ENCODE measurements around the gene TNP2. TPM values are rescaled to one million over a fixed set of nuclear protein-coding genes. Genes with fewer than 3 reads are reported as not detected.

Gene TNP2
- total RNA-seq, 1 donor from 2014 or later, result not detected

DNA sequence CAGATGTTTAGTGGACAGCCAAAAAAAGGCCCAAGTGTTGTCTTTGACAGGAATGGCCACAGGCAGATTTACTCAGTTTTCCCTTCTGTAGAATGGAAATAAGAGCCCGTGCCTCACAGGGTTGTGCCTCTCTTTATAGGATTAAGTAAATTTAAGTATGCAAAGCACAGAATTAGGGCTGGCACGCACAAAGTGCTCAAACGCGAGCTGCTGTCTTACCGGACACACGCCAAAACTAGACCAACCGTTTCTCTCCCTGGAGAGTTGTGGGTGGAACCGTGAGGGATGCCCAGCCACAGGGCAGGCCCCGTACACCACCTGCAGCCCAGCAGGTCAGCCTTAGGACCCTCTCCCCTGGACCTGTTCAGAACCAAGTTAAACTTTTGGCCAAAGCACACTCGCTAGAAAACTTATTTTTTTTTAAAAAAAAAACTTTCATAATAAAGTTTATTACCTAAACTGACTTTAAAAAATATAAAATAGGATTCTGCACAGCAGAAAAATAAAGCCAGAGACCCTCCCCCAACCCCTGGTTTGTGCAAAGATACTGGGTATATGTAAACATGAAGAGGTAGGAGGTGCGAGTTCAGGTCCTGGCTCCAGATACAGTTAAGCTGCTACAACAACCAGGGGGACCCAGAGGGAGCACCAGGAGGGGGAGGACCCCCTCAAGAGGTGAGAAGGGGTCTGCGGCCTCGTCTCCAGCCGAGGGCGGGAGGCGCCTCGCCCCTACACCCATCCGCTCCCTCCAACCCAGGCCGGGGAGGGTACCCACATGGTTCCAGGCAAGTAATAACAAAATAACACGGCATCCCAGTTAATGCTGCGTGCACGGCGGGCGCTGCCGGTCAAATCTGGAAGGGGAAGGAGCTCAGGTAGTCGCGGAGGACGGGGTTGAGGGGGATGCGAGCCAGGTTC lies 14.9 kb downstream of the TNP2 start:
- Histone ChIP-seq H3K36me3 (no peaks in the 10 kb centered on the region), H3K4me3 (peak overlapping the region; percentile 90), H3K4me1 (peaks cover 54% of the 10 kb centered on the region), H3K9me3 (replicated peaks) (no peaks in the 10 kb centered on the region), H3K27ac (replicated peaks) (peak overlapping the region; percentile 100), H3K27me3 (ENCODE audit: low read depth) (no peaks in the 10 kb centered on the region)
- intact Hi-C loops (cut with micrococcal nuclease), result loop anchor here (10.0 kb wide), 1 partner anchor 101 kb away; no protein-coding TSS in a partner anchor
- TF ChIP-seq, protein P1, sequence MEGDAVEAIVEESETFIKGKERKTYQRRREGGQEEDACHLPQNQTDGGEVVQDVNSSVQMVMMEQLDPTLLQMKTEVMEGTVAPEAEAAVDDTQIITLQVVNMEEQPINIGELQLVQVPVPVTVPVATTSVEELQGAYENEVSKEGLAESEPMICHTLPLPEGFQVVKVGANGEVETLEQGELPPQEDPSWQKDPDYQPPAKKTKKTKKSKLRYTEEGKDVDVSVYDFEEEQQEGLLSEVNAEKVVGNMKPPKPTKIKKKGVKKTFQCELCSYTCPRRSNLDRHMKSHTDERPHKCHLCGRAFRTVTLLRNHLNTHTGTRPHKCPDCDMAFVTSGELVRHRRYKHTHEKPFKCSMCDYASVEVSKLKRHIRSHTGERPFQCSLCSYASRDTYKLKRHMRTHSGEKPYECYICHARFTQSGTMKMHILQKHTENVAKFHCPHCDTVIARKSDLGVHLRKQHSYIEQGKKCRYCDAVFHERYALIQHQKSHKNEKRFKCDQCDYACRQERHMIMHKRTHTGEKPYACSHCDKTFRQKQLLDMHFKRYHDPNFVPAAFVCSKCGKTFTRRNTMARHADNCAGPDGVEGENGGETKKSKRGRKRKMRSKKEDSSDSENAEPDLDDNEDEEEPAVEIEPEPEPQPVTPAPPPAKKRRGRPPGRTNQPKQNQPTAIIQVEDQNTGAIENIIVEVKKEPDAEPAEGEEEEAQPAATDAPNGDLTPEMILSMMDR (IDR thresholded peaks at IDR 0.05; ENCODE audit: borderline replicate concordance), result no peak
- DNase-seq, result no peak

GRCh38 chr16:11253009-11253994 lies 15.8 kb downstream of the TNP2 start:
- intact Hi-C loops (cut with micrococcal nuclease), result loop anchor here (10.0 kb wide), 1 partner anchor 101 kb away; no protein-coding TSS in a partner anchor
- H3K4me3 ChIP-seq, result peak overlapping the region; percentile 90
- H3K4me1 ChIP-seq, result peaks cover 44% of the 10 kb centered on the region
- TF ChIP-seq, protein P1 (IDR thresholded peaks at IDR 0.05; ENCODE audit: borderline replicate concordance), result no peak
- H3K9me3 ChIP-seq (replicated peaks), result no peaks in the 10 kb centered on the region
- H3K27me3 ChIP-seq (ENCODE audit: low read depth), result no peaks in the 10 kb centered on the region
- DNase-seq, result no peak
- H3K36me3 ChIP-seq, result no peaks in the 10 kb centered on the region
- no peak overlapping the region for H3K27ac ChIP-seq (replicated peaks)

- intact Hi-C loops (cut with micrococcal nuclease), result loop anchor here (10.0 kb wide), 1 partner anchor 102 kb away; no protein-coding TSS in a partner anchor
Observed at GRCh38 chr16:11252482-11252931, 16.6 kb downstream of the TNP2 start.

GRCh38 chr16:11251525-11252481 lies 17.3 kb downstream of the TNP2 start:
- H3K27me3 ChIP-seq (ENCODE audit: low read depth), result no peaks in the 10 kb centered on the region
- no peak overlapping the region for H3K4me3 ChIP-seq
- intact Hi-C loops (cut with micrococcal nuclease), result loop anchor here (10.0 kb wide), 1 partner anchor 103 kb away; no protein-coding TSS in a partner anchor
- no peak for DNase-seq
- no peaks in the 10 kb centered on the region for H3K9me3 ChIP-seq (replicated peaks)
- no peaks in the 10 kb centered on the region for H3K36me3 ChIP-seq
- no peak overlapping the region for H3K27ac ChIP-seq (replicated peaks)
- H3K4me1 ChIP-seq, result peaks cover 32% of the 10 kb centered on the region
- TF ChIP-seq, protein P1 (IDR thresholded peaks at IDR 0.05; ENCODE audit: borderline replicate concordance), result no peak

More at GRCh38 chr16:11252482-11252931, 16.6 kb downstream of the TNP2 start:
- Histone ChIP-seq H3K9me3 (replicated peaks) (no peaks in the 10 kb centered on the region), H3K4me3 (no peak overlapping the region), H3K4me1 (peaks cover 39% of the 10 kb centered on the region), H3K27ac (replicated peaks) (no peak overlapping the region), H3K27me3 (ENCODE audit: low read depth) (no peaks in the 10 kb centered on the region), H3K36me3 (no peaks in the 10 kb centered on the region)
- DNase-seq, result no peak
- TF ChIP-seq, protein P1 (IDR thresholded peaks at IDR 0.05; ENCODE audit: borderline replicate concordance), result no peak
